Measurements from ENCODE around the gene SAMMSON. TPM values are rescaled to one million over a fixed set of nuclear protein-coding genes. Genes with fewer than 3 reads are reported as not detected.

The SAMMSON gene
- total and polyA plus RNA-seq, 10 of the 15 experiments (the other 5 are each of a cell fraction or from before 2014, with no cell fraction given), result not detected

DNA sequence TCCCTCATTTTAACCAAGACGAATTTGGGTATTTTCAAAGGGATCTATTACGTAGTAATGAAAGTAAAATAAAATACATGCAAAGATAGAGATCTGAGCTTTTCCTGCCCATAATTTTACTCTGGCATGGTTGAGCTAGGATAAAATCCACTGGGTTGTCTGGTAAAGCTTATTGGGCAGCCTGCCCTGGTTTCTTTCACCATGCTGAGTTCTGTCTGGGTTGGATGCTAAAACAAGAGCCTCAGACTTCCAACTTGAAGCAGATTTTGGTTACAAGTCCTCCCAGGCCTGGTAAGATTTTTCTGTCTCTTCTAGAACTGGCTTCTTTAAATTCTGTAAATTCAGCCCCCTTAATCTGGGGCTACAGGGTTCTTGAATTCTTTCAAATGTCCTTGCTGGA is 86.8 kb downstream of the SAMMSON start:
- 6% methylated on average over 2 of the region's 2 CpGs for WGBS (ENCODE audit: insufficient coverage, insufficient replicate concordance, low lambda C conversion rate, missing lambda C conversion rate)
- Histone ChIP-seq H3K9me3 (replicated peaks; ENCODE audit: control insufficient read depth, insufficient read depth, low read length) (no peaks in the 10 kb centered on the region), H2AFZ (ENCODE audit: control insufficient read depth, low read depth, low read length) (no peak overlapping the region), H3K27ac (ENCODE audit: control insufficient read depth, insufficient read depth) (no peak overlapping the region), H3K4me3 (no peak overlapping the region), H3K9ac (ENCODE audit: control insufficient read depth, insufficient read depth, low read length) (no peak overlapping the region), H3K4me1 (ENCODE audit: control insufficient read depth, insufficient read depth, low read length) (no peaks in the 10 kb centered on the region), H4K20me1 (ENCODE audit: control insufficient read depth, insufficient read depth) (no peaks in the 10 kb centered on the region), H3K27me3 (replicated peaks in 1 of 2; ENCODE audit: control insufficient read depth in 2 of 2, insufficient read depth in 2 of 2, low read length in 1 of 2) (peaks cover 0 to 6% of the 10 kb centered on the region in 2 experiments; a peak in 1 of 4 replicates), H3K79me2 (ENCODE audit: control insufficient read depth, insufficient read depth, low read length) (no peaks in the 10 kb centered on the region), H3K4me2 (ENCODE audit: control insufficient read depth, insufficient read depth) (no peak overlapping the region), H3K36me3 (ENCODE audit: control insufficient read depth in 2 of 2, insufficient read depth in 2 of 2, low read length in 1 of 2) (no peaks in the 10 kb centered on the region)
- POLR2A ChIA-PET, result no interaction called here
- RAD21 ChIA-PET (ENCODE audit: unreplicated experiment), result no interaction called here
- CTCF ChIA-PET, result interaction anchor here (1.1 to 1.4 kb wide), 3 partner anchors 20 to 25 kb away, joined by 3 read pairs; no protein-coding TSS in a partner anchor
- ATAC-seq, result no peak
- no peak for DNase-seq (ENCODE audit: low read depth, low spot score)
- no peak for FAIRE-seq
- in situ Hi-C loops (cut with MboI), result no loop called here
- no peak for TF ChIP-seq BCLAF1 (IDR thresholded peaks at IDR 0.05)
- intact Hi-C loops (cut with micrococcal nuclease; ENCODE audit: unreplicated experiment), result no loop called here
- no TSS peak for BruUV-seq (replicated peaks)
- SMC1A ChIA-PET (ENCODE audit: uncharacterized antibody, unreplicated experiment), result interaction anchor here (0.6 to 1.7 kb wide), 2 partner anchors 9 to 14 kb away, joined by 3 to 5 read pairs; no protein-coding TSS in a partner anchor

DNA sequence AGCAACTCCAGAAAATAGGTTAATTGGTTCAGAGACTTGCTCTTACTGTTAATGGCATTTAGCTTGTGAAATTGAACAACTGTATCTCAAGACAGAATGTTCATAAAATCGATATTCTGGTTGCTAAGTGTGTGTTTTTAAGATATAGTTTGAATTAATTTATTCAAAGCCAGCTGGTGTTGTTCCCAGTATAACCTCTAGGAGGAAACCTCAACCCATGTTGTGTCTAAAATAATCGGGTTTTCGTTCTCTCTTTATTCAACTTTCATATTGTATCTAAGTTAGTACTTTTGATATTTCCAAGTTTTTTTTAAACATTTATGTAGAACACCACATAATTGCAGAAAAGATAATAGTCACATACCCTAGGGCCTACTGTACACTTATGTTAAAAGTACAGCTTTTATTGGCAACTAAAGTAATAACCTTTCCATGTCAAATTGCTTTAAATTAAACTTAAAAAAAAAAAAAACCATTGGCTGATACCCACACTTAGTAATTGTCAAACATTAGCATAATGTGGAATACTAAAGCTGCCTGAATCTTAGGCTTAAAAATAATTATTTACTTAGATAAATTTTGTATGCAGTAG is 90.9 kb downstream of the SAMMSON start:
- no peaks in the 10 kb centered on the region; the same call in 2 of the 3 replicates for H3K9me3 ChIP-seq (replicated peaks; ENCODE audit: control insufficient read depth, insufficient read depth, low read length)
- no peaks in the 10 kb centered on the region for H3K27me3 ChIP-seq (replicated peaks in 1 of 2; ENCODE audit: control insufficient read depth in 2 of 2, insufficient read depth in 2 of 2, low read length in 1 of 2)
- H4K20me1 ChIP-seq (ENCODE audit: control insufficient read depth, insufficient read depth), result no peaks in the 10 kb centered on the region
- ATAC-seq (0 out of 3 replicates have a peak, but pooled peaks have one; percentile 35), FAIRE-seq (no peak), DNase-seq (ENCODE audit: low read depth, low spot score) (no peak)
- H3K4me3 ChIP-seq, result no peak overlapping the region
- no peaks in the 10 kb centered on the region for H3K4me1 ChIP-seq (ENCODE audit: control insufficient read depth, insufficient read depth, low read length)
- WGBS (ENCODE audit: insufficient coverage, insufficient replicate concordance, low lambda C conversion rate, missing lambda C conversion rate), result 0% methylated on average over 3 of the region's 3 CpGs
- ChIA-PET RAD21 (ENCODE audit: unreplicated experiment) (interaction anchor here (0.6 to 1.8 kb wide), 2 partner anchors 268 to 295 kb away, joined by 3 to 5 read pairs; no protein-coding TSS in a partner anchor), CTCF (interaction anchor here (0.5 to 1.6 kb wide), 14 partner anchors 9 to 1566 kb away, joined by 3 to 10 read pairs (median 3); no protein-coding TSS in a partner anchor), SMC1A (ENCODE audit: uncharacterized antibody, unreplicated experiment) (interaction anchor here (1.7 to 1.9 kb wide), 2 partner anchors 16 to 1562 kb away, joined by 3 to 9 read pairs; no protein-coding TSS in a partner anchor), POLR2A (no interaction called here)
- H3K36me3 ChIP-seq (ENCODE audit: control insufficient read depth in 2 of 2, insufficient read depth in 2 of 2, low read length in 1 of 2), result no peaks in the 10 kb centered on the region
- H3K9ac ChIP-seq (ENCODE audit: control insufficient read depth, insufficient read depth, low read length), result no peak overlapping the region
- H3K27ac ChIP-seq (ENCODE audit: control insufficient read depth, insufficient read depth), result no peak overlapping the region
- in situ Hi-C loops (cut with MboI) (no loop called here), intact Hi-C loops (cut with micrococcal nuclease; ENCODE audit: unreplicated experiment) (no loop called here)
- no peaks in the 10 kb centered on the region for H3K79me2 ChIP-seq (ENCODE audit: control insufficient read depth, insufficient read depth, low read length)
- no peak overlapping the region for H3K4me2 ChIP-seq (ENCODE audit: control insufficient read depth, insufficient read depth)
- BruUV-seq (replicated peaks), result no TSS peak
- no peak overlapping the region for H2AFZ ChIP-seq (ENCODE audit: control insufficient read depth, low read depth, low read length)
- TF ChIP-seq KAT2A (conservative IDR thresholded peaks at IDR 0.05; ENCODE audit: control insufficient read depth, low read depth, low read length) (no peak), RELA (IDR thresholded peaks at IDR 0.05; ENCODE audit: borderline replicate concordance, partially characterized antibody) (no peak), NFXL1 (IDR thresholded peaks at IDR 0.05; ENCODE audit: borderline replicate concordance) (no peak), SRF (IDR thresholded peaks at IDR 0.05; ENCODE audit: low read depth in 2 of 2, low read length in 2 of 2) (no peak), BCL11A (IDR thresholded peaks at IDR 0.05; ENCODE audit: low read depth, low read length) (no peak), JUND (IDR thresholded peaks at IDR 0.05; ENCODE audit: low read depth, low read length) (no peak), MYC (IDR thresholded peaks at IDR 0.05; ENCODE audit: insufficient read depth, insufficient read length, insufficient replicate concordance, low read length, severe bottlenecking) (no peak), YY1 (IDR thresholded peaks at IDR 0.05; ENCODE audit: low read depth, low read length) (no peak), RAD21 (IDR thresholded peaks at IDR 0.05; ENCODE audit: insufficient read depth, low read depth, low read length) (peak; percentile 77), ESRRA (IDR thresholded peaks at IDR 0.05; ENCODE audit: low read length) (no peak), NKRF (conservative IDR thresholded peaks at IDR 0.05) (no peak)

Data from GM12878 (cell line).